Ishikawa (cell line): ENCODE results near the gene DAB2IP.

ENCODE experiments used
- CEBPB ChIP-seq: IDR thresholded peaks from 2 replicates; pipeline ENCODE4 v1.6.1; 2012
- CREB1 ChIP-seq: IDR thresholded peaks from 2 replicates; pipeline ENCODE4 v1.6.1; 2012; ENCODE audit warnings: low read depth
- EGR1 ChIP-seq: IDR thresholded peaks from 2 replicates; pipeline ENCODE4 v1.6.1; 2012
- EP300 ChIP-seq: IDR thresholded peaks from 2 replicates; pipeline ENCODE4 v1.6.1; 2012; ENCODE audit warnings: borderline replicate concordance
- FOXM1 ChIP-seq: IDR thresholded peaks from 2 replicates; pipeline ENCODE4 v1.6.1; 2012; ENCODE audit warnings: low read depth, borderline replicate concordance
- MAX ChIP-seq: IDR thresholded peaks from 2 replicates; pipeline ENCODE4 v1.6.1; 2012
- NFIC ChIP-seq: IDR thresholded peaks from 2 replicates; pipeline ENCODE4 v1.6.1; 2012
- RAD21 ChIP-seq: IDR thresholded peaks from 2 replicates; pipeline ENCODE4 v1.6.1; 2012; ENCODE audit warnings: low read depth
- REST ChIP-seq: IDR thresholded peaks from 2 replicates; pipeline ENCODE4 v1.6.1; 2012; ENCODE audit warnings: low read depth, mild to moderate bottlenecking
- TAF1 ChIP-seq: IDR thresholded peaks from 2 replicates; pipeline ENCODE4 v1.6.1; 2012; ENCODE audit warnings: low read depth, mild to moderate bottlenecking
- TCF12 ChIP-seq: IDR thresholded peaks from 2 replicates; pipeline ENCODE4 v1.6.1; 2012; ENCODE audit warnings: low read depth
- TEAD4 ChIP-seq: IDR thresholded peaks from 2 replicates; pipeline ENCODE4 v1.6.1; 2012
- USF1 ChIP-seq: IDR thresholded peaks from 2 replicates; pipeline ENCODE4 v1.6.1; 2012
- YY1 ChIP-seq: IDR thresholded peaks from 2 replicates; pipeline ENCODE4 v1.6.1; 2012; ENCODE audit warnings: low read depth
- ZBTB7A ChIP-seq: IDR thresholded peaks from 2 replicates; pipeline ENCODE4 v1.6.1; 2012; ENCODE audit warnings: low read depth

The DAB2IP gene

GRCh38 chr9:121753802-121754654 lies 102.6 kb downstream of the DAB2IP start:
- TF ChIP-seq YY1 (no peak), FOXM1 (no peak), CREB1 (no peak), TEAD4 (no peak), EGR1 (no peak), TCF12 (no peak), CEBPB (no peak), ZBTB7A (no peak), TAF1 (no peak), NFIC (no peak), RAD21 (no peak), USF1 (no peak), MAX (no peak), EP300 (no peak), REST (no peak)

- TF ChIP-seq TAF1 (no peak), YY1 (no peak), EP300 (no peak), TCF12 (no peak), NFIC (no peak)
Measured at GRCh38 chr9:121754655-121755436, 103.4 kb downstream of the DAB2IP start.

- no peak for TF ChIP-seq REST
- TF ChIP-seq RAD21: no peak
- no peak for TF ChIP-seq EGR1
- no peak for TF ChIP-seq YY1
- no peak for TF ChIP-seq TEAD4
- TF ChIP-seq MAX: no peak
- TF ChIP-seq TAF1: no peak
- TF ChIP-seq CREB1: no peak
- TF ChIP-seq USF1: no peak
- TF ChIP-seq TCF12: no peak
- no peak for TF ChIP-seq ZBTB7A
- no peak for TF ChIP-seq EP300
- no peak for TF ChIP-seq CEBPB
Measured at GRCh38 chr9:121755581-121755980, 104.1 kb downstream of the DAB2IP start.

- no peak for TF ChIP-seq CREB1
- TF ChIP-seq TEAD4: no peak
- no peak for TF ChIP-seq REST
- no peak for TF ChIP-seq NFIC
- TF ChIP-seq EGR1: no peak
Measured at GRCh38 chr9:121756474-121757280, 105.2 kb downstream of the DAB2IP start.
